Measurements from ENCODE around the gene MRC2.
A peak's percentile ranks its signal among the peaks of the same experiment; 100 is the strongest.

Gene MRC2

GRCh38 chr17:62648956-62649294 is 21.5 kb downstream of the MRC2 start:
- no peaks in the 10 kb centered on the region for H3K36me3 ChIP-seq (ENCODE audit: control insufficient read depth, insufficient read depth, low read length)
- peaks cover 9% of the 10 kb centered on the region for H3K4me1 ChIP-seq (ENCODE audit: control insufficient read depth, insufficient read depth, low read length)
- no peaks in the 10 kb centered on the region for H3K27me3 ChIP-seq (ENCODE audit: control insufficient read depth, insufficient read depth, low read length)

DNA sequence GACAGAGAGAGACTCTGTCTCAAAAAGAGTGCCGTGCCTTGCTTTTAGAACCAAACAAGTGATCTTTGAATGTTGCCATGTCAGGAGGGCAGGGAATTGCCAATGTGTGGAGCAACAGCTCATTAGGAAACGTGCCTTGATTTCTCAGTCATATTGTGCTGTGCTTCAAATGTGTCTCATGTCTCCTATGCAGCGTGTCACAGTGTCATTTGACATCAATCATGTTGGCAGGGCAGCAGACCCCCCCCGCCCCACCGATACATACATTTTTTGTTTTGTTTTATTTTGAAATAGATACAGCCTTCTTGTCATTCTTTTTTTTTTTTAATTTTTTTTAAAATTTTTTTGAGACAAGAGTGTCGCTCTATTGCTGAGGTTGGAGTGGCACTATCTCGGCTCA is 22.1 kb downstream of the MRC2 start:
- Histone ChIP-seq H3K4me1 (ENCODE audit: control insufficient read depth, insufficient read depth, low read length) (peaks cover 9% of the 10 kb centered on the region), H3K9ac (ENCODE audit: low read depth, low read length) (no peak overlapping the region), H3K9me3 (ENCODE audit: control insufficient read depth, insufficient read depth, low read length) (no peaks in the 10 kb centered on the region), H3K36me3 (ENCODE audit: control insufficient read depth, insufficient read depth, low read length) (no peaks in the 10 kb centered on the region), H3K27me3 (ENCODE audit: control insufficient read depth, insufficient read depth, low read length) (no peaks in the 10 kb centered on the region), H3K4me3 (ENCODE audit: low read depth, low read length) (no peak overlapping the region)

More at GRCh38 chr17:62648956-62649294, 21.5 kb downstream of the MRC2 start:
- H3K4me3 ChIP-seq (ENCODE audit: low read depth, low read length) = no peak overlapping the region
- H3K9me3 ChIP-seq (ENCODE audit: control insufficient read depth, insufficient read depth, low read length) = no peaks in the 10 kb centered on the region
- H3K9ac ChIP-seq (ENCODE audit: low read depth, low read length) = no peak overlapping the region

DNA sequence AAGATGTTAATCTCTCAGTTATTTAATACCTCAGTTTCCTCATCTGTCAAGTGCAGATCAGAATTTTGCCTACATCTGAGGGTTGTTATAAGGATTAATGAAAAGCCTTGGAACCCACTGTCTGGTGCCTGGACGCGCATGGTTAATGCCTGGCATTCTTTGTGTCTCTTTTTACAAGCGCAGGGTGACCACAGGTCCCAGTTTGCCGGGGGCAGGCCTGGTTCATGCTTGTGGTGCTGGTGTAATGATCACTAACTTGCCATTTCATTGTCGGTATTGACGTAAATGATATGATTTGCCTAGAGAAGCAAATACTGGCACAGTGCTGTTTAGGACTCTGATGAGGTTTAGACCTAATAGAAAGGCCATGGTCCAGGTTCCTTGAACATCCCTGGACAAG is 23.1 kb downstream of the MRC2 start:
- Histone ChIP-seq H3K9ac (ENCODE audit: low read depth, low read length) (no peak overlapping the region), H3K36me3 (ENCODE audit: control insufficient read depth, insufficient read depth, low read length) (no peaks in the 10 kb centered on the region), H3K9me3 (ENCODE audit: control insufficient read depth, insufficient read depth, low read length) (no peaks in the 10 kb centered on the region), H3K4me3 (ENCODE audit: low read depth, low read length) (no peak overlapping the region), H3K27me3 (ENCODE audit: control insufficient read depth, insufficient read depth, low read length) (no peaks in the 10 kb centered on the region), H3K4me1 (ENCODE audit: control insufficient read depth, insufficient read depth, low read length) (peaks cover 9% of the 10 kb centered on the region)

GRCh38 chr17:62652251-62653001 is 25.0 kb downstream of the MRC2 start:
- no peaks in the 10 kb centered on the region for H3K9me3 ChIP-seq (ENCODE audit: control insufficient read depth, insufficient read depth, low read length)
- H3K4me3 ChIP-seq (ENCODE audit: low read depth, low read length) = peak overlapping the region; percentile 58
- H3K36me3 ChIP-seq (ENCODE audit: control insufficient read depth, insufficient read depth, low read length) = no peaks in the 10 kb centered on the region
- peak overlapping the region; percentile 79 for H3K9ac ChIP-seq (ENCODE audit: low read depth, low read length)
- H3K27me3 ChIP-seq (ENCODE audit: control insufficient read depth, insufficient read depth, low read length) = no peaks in the 10 kb centered on the region
- peaks cover 9% of the 10 kb centered on the region for H3K4me1 ChIP-seq (ENCODE audit: control insufficient read depth, insufficient read depth, low read length)

DNA sequence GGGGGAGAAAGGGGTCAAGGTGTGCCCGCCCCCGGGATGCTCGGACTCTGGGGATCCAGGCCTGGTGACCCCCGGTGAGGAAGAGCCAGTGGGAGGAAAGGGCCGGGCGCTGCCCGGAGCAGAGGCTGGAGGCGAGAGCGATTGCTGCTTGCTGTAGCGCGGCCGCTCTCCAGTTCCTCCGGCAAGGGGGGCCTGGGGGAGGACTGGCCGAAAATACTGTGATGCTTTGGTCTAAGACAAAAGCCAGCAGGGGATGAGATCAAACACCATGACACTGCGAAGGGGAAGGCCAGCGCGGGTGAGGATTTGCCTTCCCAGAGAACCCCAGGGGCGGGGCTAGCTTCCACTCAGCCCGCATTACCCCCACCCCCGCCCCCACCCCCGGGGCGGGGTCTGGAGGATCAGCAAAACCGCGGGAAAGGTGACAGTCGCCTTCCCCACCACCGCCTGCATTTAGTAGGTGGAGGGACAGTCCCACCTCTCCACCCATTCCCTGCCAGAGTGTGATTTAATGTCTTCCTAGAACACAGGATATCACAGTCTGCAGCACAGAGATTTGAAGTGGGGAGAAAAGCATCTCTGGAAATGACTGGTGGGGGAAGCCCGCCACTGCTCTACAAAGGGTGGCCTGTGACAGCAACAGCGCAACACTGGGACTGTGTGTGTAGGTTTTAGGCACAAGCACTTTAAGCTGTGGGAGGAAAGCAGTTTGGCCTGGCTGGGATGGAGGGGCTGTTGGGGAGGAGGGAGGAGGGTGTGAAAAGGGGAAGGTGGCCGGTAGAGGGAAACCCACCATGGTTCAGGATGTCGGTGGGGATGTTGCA is 25.7 kb downstream of the MRC2 start:
- no peaks in the 10 kb centered on the region for H3K9me3 ChIP-seq (ENCODE audit: control insufficient read depth, insufficient read depth, low read length)
- peaks cover 9% of the 10 kb centered on the region for H3K4me1 ChIP-seq (ENCODE audit: control insufficient read depth, insufficient read depth, low read length)
- H3K36me3 ChIP-seq (ENCODE audit: control insufficient read depth, insufficient read depth, low read length) = no peaks in the 10 kb centered on the region
- no peaks in the 10 kb centered on the region for H3K27me3 ChIP-seq (ENCODE audit: control insufficient read depth, insufficient read depth, low read length)
- peak overlapping the region; percentile 58 for H3K4me3 ChIP-seq (ENCODE audit: low read depth, low read length)
- H3K9ac ChIP-seq (ENCODE audit: low read depth, low read length) = peak overlapping the region; percentile 14

GRCh38 chr17:62653826-62654761 is 26.6 kb downstream of the MRC2 start:
- no peaks in the 10 kb centered on the region for H3K27me3 ChIP-seq (ENCODE audit: control insufficient read depth, insufficient read depth, low read length)
- no peaks in the 10 kb centered on the region for H3K36me3 ChIP-seq (ENCODE audit: control insufficient read depth, insufficient read depth, low read length)
- H3K4me1 ChIP-seq (ENCODE audit: control insufficient read depth, insufficient read depth, low read length) = peaks cover 9% of the 10 kb centered on the region
- no peaks in the 10 kb centered on the region for H3K9me3 ChIP-seq (ENCODE audit: control insufficient read depth, insufficient read depth, low read length)
- peak overlapping the region; percentile 58 for H3K4me3 ChIP-seq (ENCODE audit: low read depth, low read length)
- H3K9ac ChIP-seq (ENCODE audit: low read depth, low read length) = no peak overlapping the region

GRCh38 chr17:62655656-62656055 is 28.2 kb downstream of the MRC2 start:
- Histone ChIP-seq H3K9ac (ENCODE audit: low read depth, low read length) (no peak overlapping the region), H3K36me3 (ENCODE audit: control insufficient read depth, insufficient read depth, low read length) (no peaks in the 10 kb centered on the region), H3K4me3 (ENCODE audit: low read depth, low read length) (no peak overlapping the region), H3K27me3 (ENCODE audit: control insufficient read depth, insufficient read depth, low read length) (no peaks in the 10 kb centered on the region), H3K4me1 (ENCODE audit: control insufficient read depth, insufficient read depth, low read length) (peaks cover 9% of the 10 kb centered on the region), H3K9me3 (ENCODE audit: control insufficient read depth, insufficient read depth, low read length) (no peaks in the 10 kb centered on the region)

- Histone ChIP-seq H3K36me3 (ENCODE audit: control insufficient read depth, insufficient read depth, low read length) (no peaks in the 10 kb centered on the region), H3K9ac (ENCODE audit: low read depth, low read length) (no peak overlapping the region), H3K4me1 (ENCODE audit: control insufficient read depth, insufficient read depth, low read length) (peaks cover 9% of the 10 kb centered on the region), H3K4me3 (ENCODE audit: low read depth, low read length) (no peak overlapping the region), H3K9me3 (ENCODE audit: control insufficient read depth, insufficient read depth, low read length) (no peaks in the 10 kb centered on the region), H3K27me3 (ENCODE audit: control insufficient read depth, insufficient read depth, low read length) (no peaks in the 10 kb centered on the region)
Observed at GRCh38 chr17:62656446-62656845, 29.0 kb downstream of the MRC2 start.

GRCh38 chr17:62657145-62657665 is 29.7 kb downstream of the MRC2 start:
- H3K4me1 ChIP-seq (ENCODE audit: control insufficient read depth, insufficient read depth, low read length) = peaks cover 7% of the 10 kb centered on the region
- no peak overlapping the region for H3K4me3 ChIP-seq (ENCODE audit: low read depth, low read length)
- no peaks in the 10 kb centered on the region for H3K9me3 ChIP-seq (ENCODE audit: control insufficient read depth, insufficient read depth, low read length)
- no peaks in the 10 kb centered on the region for H3K27me3 ChIP-seq (ENCODE audit: control insufficient read depth, insufficient read depth, low read length)
- H3K9ac ChIP-seq (ENCODE audit: low read depth, low read length) = no peak overlapping the region
- H3K36me3 ChIP-seq (ENCODE audit: control insufficient read depth, insufficient read depth, low read length) = no peaks in the 10 kb centered on the region

- Histone ChIP-seq H3K36me3 (ENCODE audit: control insufficient read depth, insufficient read depth, low read length) (no peaks in the 10 kb centered on the region), H3K9me3 (ENCODE audit: control insufficient read depth, insufficient read depth, low read length) (no peaks in the 10 kb centered on the region), H3K4me3 (ENCODE audit: low read depth, low read length) (no peak overlapping the region), H3K4me1 (ENCODE audit: control insufficient read depth, insufficient read depth, low read length) (peaks cover 7% of the 10 kb centered on the region), H3K9ac (ENCODE audit: low read depth, low read length) (no peak overlapping the region), H3K27me3 (ENCODE audit: control insufficient read depth, insufficient read depth, low read length) (no peaks in the 10 kb centered on the region)
Observed at GRCh38 chr17:62657690-62658089, 30.2 kb downstream of the MRC2 start.

DNA sequence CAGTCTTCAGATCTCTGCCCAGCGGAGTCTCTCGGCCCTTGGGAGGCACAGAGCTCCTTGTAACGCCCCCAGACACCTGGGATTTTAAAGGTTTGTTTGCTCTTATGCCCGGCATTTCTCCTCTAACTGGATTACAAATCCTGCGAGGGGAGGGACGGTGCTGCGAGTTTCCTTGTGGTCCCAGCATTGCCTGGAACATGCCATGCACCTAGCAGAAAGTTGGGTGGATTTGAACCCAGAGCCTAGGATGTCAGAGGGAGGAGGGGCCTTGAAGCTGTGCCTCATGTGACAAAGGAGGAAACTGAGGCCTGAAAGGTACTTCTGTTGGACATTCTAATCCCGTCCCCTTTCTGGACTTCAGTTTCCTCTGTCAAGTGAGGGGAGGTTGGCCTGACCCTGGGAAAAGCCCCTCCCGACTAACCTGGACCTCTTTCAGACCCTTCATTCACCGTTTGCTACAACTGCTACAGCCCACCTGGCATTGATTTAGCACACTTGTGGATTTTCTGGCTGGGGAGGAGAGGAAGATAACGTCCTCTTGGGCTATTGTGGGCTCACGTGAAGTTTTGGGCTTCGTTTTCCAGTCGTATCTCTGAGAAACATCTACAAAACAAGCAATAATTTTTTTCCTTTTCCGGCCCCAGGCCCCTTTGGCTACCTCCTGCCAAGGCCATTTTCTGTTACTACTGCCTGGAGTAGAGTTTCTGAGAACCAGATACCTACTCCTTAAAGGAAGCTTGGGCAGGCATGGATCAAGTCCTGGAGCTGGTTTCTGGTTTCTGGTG is 30.9 kb downstream of the MRC2 start:
- Histone ChIP-seq H3K27me3 (ENCODE audit: control insufficient read depth, insufficient read depth, low read length) (no peaks in the 10 kb centered on the region), H3K36me3 (ENCODE audit: control insufficient read depth, insufficient read depth, low read length) (no peaks in the 10 kb centered on the region), H3K9ac (ENCODE audit: low read depth, low read length) (no peak overlapping the region), H3K9me3 (ENCODE audit: control insufficient read depth, insufficient read depth, low read length) (no peaks in the 10 kb centered on the region), H3K4me3 (ENCODE audit: low read depth, low read length) (no peak overlapping the region), H3K4me1 (ENCODE audit: control insufficient read depth, insufficient read depth, low read length) (peaks cover 6% of the 10 kb centered on the region)

All from iPS-15b (cell line).